ENCODE measurements around the gene KCNJ6.

The KCNJ6 gene

DNA sequence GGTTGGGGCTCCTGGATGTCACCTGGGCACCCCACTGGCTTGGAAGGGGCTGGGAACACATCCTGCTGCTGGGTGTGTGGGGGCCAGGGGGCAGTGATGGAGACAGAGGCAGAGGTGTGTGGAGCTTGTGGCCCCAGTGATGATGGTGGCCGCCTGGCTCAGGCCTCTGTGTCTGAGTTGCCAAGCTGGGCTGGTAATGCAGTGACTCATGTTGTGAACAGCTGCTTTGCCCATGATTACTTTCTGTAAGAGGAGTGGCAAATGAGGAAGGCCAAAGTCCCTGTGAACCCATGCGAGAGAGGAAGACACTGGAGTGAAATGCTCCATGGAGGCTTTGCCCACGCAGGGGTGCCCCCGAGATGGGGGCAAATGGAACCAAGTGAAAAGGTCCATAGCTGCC is 86.8 kb downstream of the KCNJ6 start:
- Mint-ChIP-seq H3K4me1 (ENCODE audit: low read depth) (no peaks in the 10 kb centered on the region), H3K36me3 (ENCODE audit: low read depth) (no peaks in the 10 kb centered on the region), H3K4me3 (no peak overlapping the region), H3K27me3 (ENCODE audit: low read depth) (no peaks in the 10 kb centered on the region), H3K9me3 (no peaks in the 10 kb centered on the region), H3K27ac (no peak overlapping the region)

DNA sequence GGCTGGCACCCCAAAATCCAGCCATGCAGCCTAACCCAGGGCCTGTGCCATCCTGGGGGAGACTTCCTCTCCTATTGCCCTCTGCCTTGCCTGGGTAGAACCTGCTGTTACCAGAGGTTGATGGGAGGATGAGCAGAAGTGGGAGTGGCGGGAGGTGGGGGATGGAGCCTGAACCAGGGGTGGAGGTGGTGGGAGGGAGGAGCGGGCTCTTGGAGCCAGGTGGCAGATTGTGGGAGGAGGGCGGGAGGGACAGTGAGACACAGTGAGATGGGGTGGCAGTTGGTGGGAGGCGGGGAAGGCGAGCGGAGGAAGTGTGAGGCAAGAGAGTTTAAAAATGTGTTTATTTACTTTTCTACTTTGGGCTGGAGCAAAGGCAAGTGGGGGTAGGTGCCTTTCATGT is 87.3 kb downstream of the KCNJ6 start:
- H3K36me3 Mint-ChIP-seq (ENCODE audit: low read depth): no peaks in the 10 kb centered on the region
- H3K4me1 Mint-ChIP-seq (ENCODE audit: low read depth): no peaks in the 10 kb centered on the region
- no peak overlapping the region for H3K27ac Mint-ChIP-seq
- no peaks in the 10 kb centered on the region for H3K9me3 Mint-ChIP-seq
- H3K27me3 Mint-ChIP-seq (ENCODE audit: low read depth): no peaks in the 10 kb centered on the region
- no peak overlapping the region for H3K4me3 Mint-ChIP-seq

DNA sequence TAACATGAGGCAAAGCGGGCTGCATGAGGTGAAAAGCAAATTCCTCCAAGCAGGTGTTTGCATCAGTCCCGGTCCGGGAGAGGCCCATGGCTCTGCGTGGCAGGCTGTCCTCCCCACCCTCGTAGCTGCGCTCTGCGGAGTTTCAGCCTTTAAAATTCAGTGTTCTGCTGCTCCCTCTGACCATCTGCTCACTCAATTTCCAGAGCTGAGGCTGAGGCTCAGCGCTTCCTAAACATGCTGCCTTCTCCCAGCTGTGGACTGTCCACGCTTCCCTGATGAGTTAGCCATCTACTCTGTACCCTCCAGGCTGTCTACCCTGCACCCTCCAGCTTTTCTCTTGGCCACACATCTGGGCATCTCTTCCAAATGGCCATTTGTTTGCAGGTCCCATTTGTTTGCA is 87.7 kb downstream of the KCNJ6 start:
- H3K27me3 Mint-ChIP-seq (ENCODE audit: low read depth): no peaks in the 10 kb centered on the region
- no peaks in the 10 kb centered on the region for H3K9me3 Mint-ChIP-seq
- H3K27ac Mint-ChIP-seq: no peak overlapping the region
- no peaks in the 10 kb centered on the region for H3K4me1 Mint-ChIP-seq (ENCODE audit: low read depth)
- no peaks in the 10 kb centered on the region for H3K36me3 Mint-ChIP-seq (ENCODE audit: low read depth)
- H3K4me3 Mint-ChIP-seq: no peak overlapping the region

DNA sequence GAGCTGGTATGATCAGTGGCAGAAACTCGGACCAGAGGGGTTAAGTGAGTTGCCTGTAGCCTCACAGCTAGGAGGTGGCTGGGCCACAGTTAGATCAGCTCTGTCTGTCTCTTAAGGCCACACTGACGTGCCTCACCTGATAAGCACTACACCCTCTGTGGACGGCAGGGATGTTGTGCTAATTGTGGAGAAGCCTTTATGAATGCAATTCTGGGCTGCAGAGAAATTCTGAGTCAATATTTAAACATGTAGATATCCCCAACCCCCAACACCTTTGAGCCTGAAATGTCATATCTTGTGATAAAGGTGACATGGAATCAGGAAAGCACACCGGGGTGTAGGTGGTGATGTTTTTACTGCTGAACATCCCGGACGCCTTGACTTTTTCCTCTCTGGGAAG is 88.3 kb downstream of the KCNJ6 start:
- no peak overlapping the region for H3K27ac Mint-ChIP-seq
- H3K9me3 Mint-ChIP-seq: no peaks in the 10 kb centered on the region
- H3K36me3 Mint-ChIP-seq (ENCODE audit: low read depth): no peaks in the 10 kb centered on the region
- no peaks in the 10 kb centered on the region for H3K4me1 Mint-ChIP-seq (ENCODE audit: low read depth)
- no peaks in the 10 kb centered on the region for H3K27me3 Mint-ChIP-seq (ENCODE audit: low read depth)
- no peak overlapping the region for H3K4me3 Mint-ChIP-seq

DNA sequence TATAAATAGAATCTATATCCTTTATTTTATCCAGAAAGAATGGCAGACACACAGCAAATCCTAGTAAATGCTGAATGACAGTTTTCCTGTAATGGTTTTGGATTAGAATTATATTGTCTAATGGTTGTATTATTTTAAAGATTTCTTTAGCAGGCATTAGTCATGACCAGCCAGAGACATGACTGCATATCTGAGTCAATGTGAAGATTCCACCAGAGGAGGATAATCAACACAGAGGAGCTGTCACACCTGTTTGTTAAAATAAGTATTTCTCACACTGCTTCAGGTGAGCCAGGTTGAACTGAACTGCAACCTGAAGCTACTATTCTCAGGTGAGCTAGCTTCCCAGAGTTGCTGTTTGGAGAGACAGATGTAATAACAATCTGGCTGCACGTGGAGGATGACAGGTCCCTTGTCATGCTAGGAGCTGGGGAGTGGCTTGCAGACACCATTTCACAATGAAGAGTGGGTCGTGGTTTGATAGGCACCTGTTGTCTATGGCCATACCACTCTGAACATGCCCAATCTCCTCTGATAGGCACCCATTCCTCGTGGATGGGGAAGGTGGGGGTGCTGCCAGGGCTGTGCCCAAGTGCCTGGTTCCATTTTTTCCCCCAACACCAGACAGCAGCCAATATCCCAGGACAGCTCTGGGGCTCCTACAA is 94.3 kb downstream of the KCNJ6 start:
- H3K27me3 Mint-ChIP-seq (ENCODE audit: low read depth): no peaks in the 10 kb centered on the region
- no peak overlapping the region for H3K27ac Mint-ChIP-seq

DNA sequence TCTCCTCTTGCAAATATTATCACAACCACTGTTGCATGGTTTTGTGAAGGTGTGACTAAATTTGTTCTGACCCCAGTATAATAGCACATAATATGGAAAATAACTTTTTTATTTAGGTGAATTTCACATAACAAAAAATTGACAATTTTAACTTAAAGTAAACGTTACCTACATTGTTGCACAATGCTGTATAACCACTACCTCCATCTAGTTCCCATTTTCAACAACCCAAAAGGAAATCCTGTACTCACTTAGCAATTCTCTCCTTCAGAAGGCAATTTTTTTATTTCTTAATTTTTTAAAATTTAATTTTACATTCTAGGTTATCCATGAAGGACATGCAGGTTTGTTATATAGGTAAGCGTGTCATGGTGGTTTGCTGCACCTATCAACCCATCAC is 95.2 kb downstream of the KCNJ6 start:
- Mint-ChIP-seq H3K27me3 (ENCODE audit: low read depth) (no peaks in the 10 kb centered on the region), H3K9me3 (no peaks in the 10 kb centered on the region)

More for the DNA sequence above, 94.3 kb downstream of the KCNJ6 start:
- no peaks in the 10 kb centered on the region for H3K36me3 Mint-ChIP-seq (ENCODE audit: low read depth)
- H3K4me1 Mint-ChIP-seq (ENCODE audit: low read depth): no peaks in the 10 kb centered on the region
- H3K4me3 Mint-ChIP-seq: no peak overlapping the region
- no peaks in the 10 kb centered on the region for H3K9me3 Mint-ChIP-seq

DNA sequence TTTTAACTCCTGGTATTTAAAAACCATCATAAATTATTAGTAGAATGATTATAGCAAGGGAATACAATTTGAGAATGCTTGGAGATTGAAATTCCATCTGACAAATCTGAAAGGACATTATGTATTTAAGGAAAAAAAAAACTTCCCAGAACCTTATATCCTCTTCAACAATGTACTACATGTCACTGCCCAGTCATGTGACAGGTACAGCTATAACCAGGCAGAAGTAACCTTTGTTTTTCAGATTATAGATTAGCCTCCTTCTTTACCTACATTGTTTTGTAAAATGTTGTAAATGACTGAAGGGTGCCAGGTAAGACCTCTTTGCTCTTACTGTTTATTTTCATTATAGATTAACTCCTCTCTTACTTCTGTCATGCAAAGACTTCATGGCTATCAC is 96.9 kb downstream of the KCNJ6 start:
- H3K9me3 Mint-ChIP-seq: no peaks in the 10 kb centered on the region
- H3K27me3 Mint-ChIP-seq (ENCODE audit: low read depth): no peaks in the 10 kb centered on the region
- H3K27ac Mint-ChIP-seq: no peak overlapping the region
- H3K4me3 Mint-ChIP-seq: no peak overlapping the region
- no peaks in the 10 kb centered on the region for H3K36me3 Mint-ChIP-seq (ENCODE audit: low read depth)
- no peaks in the 10 kb centered on the region for H3K4me1 Mint-ChIP-seq (ENCODE audit: low read depth)

More for the DNA sequence above, 95.2 kb downstream of the KCNJ6 start:
- no peak overlapping the region for H3K4me3 Mint-ChIP-seq
- H3K27ac Mint-ChIP-seq: no peak overlapping the region
- H3K36me3 Mint-ChIP-seq (ENCODE audit: low read depth): no peaks in the 10 kb centered on the region
- no peaks in the 10 kb centered on the region for H3K4me1 Mint-ChIP-seq (ENCODE audit: low read depth)

DNA sequence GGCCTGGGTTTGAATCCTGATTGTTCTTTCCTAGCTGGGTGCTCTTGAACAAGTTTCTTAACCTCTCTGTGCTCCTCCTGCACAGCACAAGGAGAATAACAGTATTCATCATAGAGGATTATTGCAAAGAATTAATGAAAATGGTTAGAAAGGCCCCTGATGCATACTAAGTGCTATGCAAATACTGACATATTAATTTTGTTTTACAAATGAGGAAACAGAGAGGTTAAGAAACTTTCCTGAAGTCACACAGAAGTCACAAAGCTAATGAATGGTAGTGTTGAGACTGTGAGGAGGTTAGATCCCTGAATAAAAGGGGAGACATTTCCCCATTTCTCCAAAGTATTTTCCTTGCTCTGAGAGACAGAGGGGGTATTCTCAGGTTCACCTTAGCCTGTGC is 99.0 kb downstream of the KCNJ6 start:
- Mint-ChIP-seq H3K4me3 (no peak overlapping the region), H3K4me1 (ENCODE audit: low read depth) (no peaks in the 10 kb centered on the region), H3K9me3 (peaks cover 6% of the 10 kb centered on the region), H3K27me3 (ENCODE audit: low read depth) (no peaks in the 10 kb centered on the region), H3K27ac (no peak overlapping the region), H3K36me3 (ENCODE audit: low read depth) (no peaks in the 10 kb centered on the region)

DNA sequence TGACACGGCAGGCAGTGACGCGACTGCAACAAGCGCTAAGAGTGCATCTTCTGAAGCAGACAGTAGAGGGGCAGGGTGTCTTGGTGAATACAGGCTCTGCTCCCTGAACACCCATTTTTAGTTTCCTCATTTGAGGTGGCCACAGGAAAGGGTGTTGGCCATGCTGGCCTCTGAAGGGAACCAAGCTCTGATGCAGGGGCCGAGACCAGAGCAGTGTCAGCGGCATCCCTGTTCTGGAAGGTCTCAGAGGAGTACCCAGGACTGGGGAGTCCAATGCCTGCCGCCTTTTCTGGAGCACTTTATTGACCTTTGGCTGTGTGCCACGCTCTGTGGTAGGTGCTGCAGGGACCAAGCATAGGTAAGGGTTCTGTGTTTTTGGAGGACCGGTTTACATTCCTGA is 100.4 kb downstream of the KCNJ6 start:
- H3K27me3 Mint-ChIP-seq (ENCODE audit: low read depth): no peaks in the 10 kb centered on the region
- no peaks in the 10 kb centered on the region for H3K36me3 Mint-ChIP-seq (ENCODE audit: low read depth)
- H3K27ac Mint-ChIP-seq: no peak overlapping the region
- no peaks in the 10 kb centered on the region for H3K4me1 Mint-ChIP-seq (ENCODE audit: low read depth)
- peaks cover 6% of the 10 kb centered on the region for H3K9me3 Mint-ChIP-seq
- H3K4me3 Mint-ChIP-seq: no peak overlapping the region

DNA sequence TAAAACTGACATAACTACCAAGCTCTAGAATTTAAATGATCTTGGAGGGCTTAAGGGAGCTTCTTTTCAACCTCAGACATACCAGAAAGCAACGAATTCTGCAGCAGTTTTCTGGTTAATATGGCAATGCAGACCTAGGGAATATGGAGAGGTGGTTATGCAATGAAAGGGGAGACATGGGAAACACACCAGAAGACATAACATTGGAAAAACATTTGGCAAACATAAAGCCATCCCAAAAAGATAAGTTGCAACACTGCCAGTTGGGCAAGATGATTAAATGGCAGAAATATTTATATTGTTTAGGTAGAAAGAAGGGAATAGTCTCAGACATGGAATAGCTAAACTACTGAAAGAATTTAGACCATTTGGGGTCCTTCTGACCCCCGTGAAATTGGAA is 104.5 kb downstream of the KCNJ6 start:
- Mint-ChIP-seq H3K27ac (no peak overlapping the region), H3K9me3 (peaks cover 10% of the 10 kb centered on the region), H3K4me1 (ENCODE audit: low read depth) (no peaks in the 10 kb centered on the region), H3K27me3 (ENCODE audit: low read depth) (no peaks in the 10 kb centered on the region), H3K4me3 (no peak overlapping the region), H3K36me3 (ENCODE audit: low read depth) (no peaks in the 10 kb centered on the region)

DNA sequence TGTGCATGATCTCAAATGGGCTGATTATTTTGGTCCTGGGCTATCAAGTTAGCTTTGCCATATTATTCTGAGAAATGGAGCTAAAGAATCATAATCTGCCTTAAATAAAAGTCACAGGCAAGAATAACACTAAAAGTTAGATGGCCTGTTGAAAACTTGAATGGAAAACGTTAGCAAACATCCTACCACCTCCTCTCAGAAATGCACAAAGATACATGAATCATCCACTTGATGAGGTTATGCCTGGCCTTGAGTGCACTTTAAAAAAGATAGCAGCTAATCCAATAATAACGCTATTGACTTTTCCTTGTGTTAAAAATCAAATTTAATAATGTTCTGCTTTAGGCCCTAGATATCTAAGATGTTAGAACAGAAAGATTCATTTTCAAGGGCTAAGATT is 108.0 kb downstream of the KCNJ6 start:
- Mint-ChIP-seq H3K27me3 (ENCODE audit: low read depth) (no peaks in the 10 kb centered on the region), H3K27ac (no peak overlapping the region), H3K4me1 (ENCODE audit: low read depth) (no peaks in the 10 kb centered on the region), H3K9me3 (peaks cover 10% of the 10 kb centered on the region), H3K4me3 (no peak overlapping the region), H3K36me3 (ENCODE audit: low read depth) (no peaks in the 10 kb centered on the region)

DNA sequence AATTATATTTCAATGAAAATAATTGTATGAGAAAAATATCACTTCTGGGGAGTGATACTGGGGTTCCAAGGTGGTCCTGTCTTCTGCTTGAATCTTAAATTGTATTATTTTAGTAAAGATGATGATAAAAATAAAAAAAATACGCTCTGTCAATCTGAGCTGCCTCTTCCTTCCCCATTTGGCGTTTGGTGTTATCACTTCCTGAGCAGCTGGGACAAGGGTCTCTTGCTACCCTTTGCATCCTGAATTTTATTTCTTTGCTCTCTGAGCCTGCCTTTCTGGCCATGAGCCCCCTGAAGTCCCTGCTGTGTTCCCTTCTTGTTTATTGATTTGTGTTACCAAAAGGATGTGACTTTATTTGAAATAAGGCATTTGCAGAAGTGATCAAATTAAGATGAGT is 111.0 kb downstream of the KCNJ6 start:
- H3K4me1 Mint-ChIP-seq (ENCODE audit: low read depth): no peaks in the 10 kb centered on the region
- no peaks in the 10 kb centered on the region for H3K36me3 Mint-ChIP-seq (ENCODE audit: low read depth)
- H3K27ac Mint-ChIP-seq: no peak overlapping the region
- H3K4me3 Mint-ChIP-seq: no peak overlapping the region
- H3K9me3 Mint-ChIP-seq: peaks cover 4% of the 10 kb centered on the region
- H3K27me3 Mint-ChIP-seq (ENCODE audit: low read depth): no peaks in the 10 kb centered on the region

DNA sequence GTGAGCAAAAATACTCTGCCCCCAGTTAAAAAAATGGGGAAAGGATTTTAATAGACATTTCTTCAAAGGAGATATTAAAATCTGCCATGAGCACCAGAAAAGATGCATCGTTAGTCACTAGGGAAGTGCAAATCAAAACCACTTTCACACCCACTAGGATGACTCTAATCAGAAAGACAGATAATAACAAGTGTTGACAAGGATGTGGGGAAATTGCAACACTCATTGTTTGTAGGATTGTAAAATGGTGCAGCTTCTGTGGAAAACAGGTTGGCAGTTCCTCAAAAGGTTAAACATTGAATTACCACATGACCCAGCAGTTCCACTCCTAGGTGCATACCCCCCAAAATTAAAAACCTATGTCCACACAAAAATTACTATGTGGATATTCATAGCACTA is 112.3 kb downstream of the KCNJ6 start:
- H3K27ac Mint-ChIP-seq: no peak overlapping the region
- no peaks in the 10 kb centered on the region for H3K27me3 Mint-ChIP-seq (ENCODE audit: low read depth)
- no peaks in the 10 kb centered on the region for H3K36me3 Mint-ChIP-seq (ENCODE audit: low read depth)
- H3K9me3 Mint-ChIP-seq: no peaks in the 10 kb centered on the region
- H3K4me3 Mint-ChIP-seq: no peak overlapping the region
- no peaks in the 10 kb centered on the region for H3K4me1 Mint-ChIP-seq (ENCODE audit: low read depth)

DNA sequence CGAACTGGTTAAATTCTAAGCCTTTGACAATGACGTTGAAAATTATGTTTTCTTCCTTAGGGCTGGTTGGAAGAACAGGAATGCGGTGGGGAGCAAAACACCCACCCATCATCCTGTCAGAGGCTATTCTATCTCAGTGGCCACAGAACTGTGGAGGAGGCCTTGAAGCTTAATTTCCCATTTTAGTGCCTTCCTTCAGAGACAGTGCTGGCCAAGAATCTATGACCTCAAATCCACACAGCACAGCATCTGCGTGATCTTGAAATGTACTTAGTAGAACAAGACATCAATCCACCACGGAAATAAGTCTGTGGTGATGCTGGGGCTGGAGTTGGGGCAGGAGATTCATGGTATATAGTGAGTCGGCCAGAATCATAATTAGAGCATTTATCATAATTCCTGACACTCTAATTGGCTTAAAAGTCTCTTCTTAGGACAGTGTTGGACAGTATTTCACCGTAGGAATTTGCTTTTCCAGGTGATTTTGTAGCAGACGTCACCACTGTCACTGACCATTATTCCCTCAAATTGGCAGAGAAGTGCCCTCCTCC is 113.1 kb downstream of the KCNJ6 start:
- Mint-ChIP-seq H3K36me3 (ENCODE audit: low read depth) (no peaks in the 10 kb centered on the region), H3K9me3 (no peaks in the 10 kb centered on the region), H3K27ac (no peak overlapping the region), H3K27me3 (ENCODE audit: low read depth) (no peaks in the 10 kb centered on the region), H3K4me1 (ENCODE audit: low read depth) (no peaks in the 10 kb centered on the region), H3K4me3 (no peak overlapping the region)

DNA sequence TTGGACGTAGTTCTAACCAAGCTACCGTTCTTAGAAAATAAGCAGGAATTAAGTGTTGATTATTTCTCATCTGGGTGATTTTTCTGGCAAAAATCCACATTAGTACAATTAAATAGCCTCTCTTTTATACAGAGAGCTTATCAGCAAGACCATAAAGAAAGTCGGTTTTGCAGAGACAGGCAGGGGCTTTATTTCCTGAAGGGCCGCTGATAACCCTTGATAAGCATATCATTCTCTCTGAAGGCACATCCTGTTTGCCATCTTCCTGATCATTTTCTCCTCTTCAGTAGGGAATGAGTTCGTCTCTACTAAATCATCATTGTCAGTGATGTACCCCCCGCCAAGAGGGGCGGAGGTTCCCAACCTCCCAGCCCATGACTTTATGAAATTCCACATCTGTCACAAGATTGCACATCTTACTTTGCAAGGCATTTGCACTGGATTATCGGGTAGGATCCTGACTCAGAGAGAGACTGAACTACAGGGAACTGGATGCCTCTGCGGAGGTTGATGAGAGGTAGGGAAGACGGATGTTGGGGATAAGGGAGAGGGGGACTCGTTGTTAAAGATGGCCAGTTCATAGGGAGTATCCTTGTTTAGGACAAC is 115.7 kb downstream of the KCNJ6 start:
- no peaks in the 10 kb centered on the region for H3K9me3 Mint-ChIP-seq
- no peak overlapping the region for H3K4me3 Mint-ChIP-seq
- H3K4me1 Mint-ChIP-seq (ENCODE audit: low read depth): no peaks in the 10 kb centered on the region

More for the DNA sequence above, 115.7 kb downstream of the KCNJ6 start:
- H3K36me3 Mint-ChIP-seq (ENCODE audit: low read depth): no peaks in the 10 kb centered on the region
- no peak overlapping the region for H3K27ac Mint-ChIP-seq
- no peaks in the 10 kb centered on the region for H3K27me3 Mint-ChIP-seq (ENCODE audit: low read depth)

Measured in T-helper 1 cell treated with Interleukin-12 subunit alpha and Interleukin-12 subunit beta and Interleukin-4 antibody, amounts not matched to agents 30 μg/mL and 1 μg/mL, for 36 hours (primary cell).